HG03460 (cell line): ENCODE results near the gene HINFP.
"Not testable (repeated sequence)": the region's sequence is repeated elsewhere in the genome, so short reads cannot be mapped to it uniquely, and the experiment has no call there.

Experiments
- ATAC-seq: cut with Tn5 transposase; IDR thresholded peaks from one replicate; pipeline ENCODE4 v1.9.1; 2021; ENCODE audit not compliant: unreplicated experiment

Gene HINFP

DNA sequence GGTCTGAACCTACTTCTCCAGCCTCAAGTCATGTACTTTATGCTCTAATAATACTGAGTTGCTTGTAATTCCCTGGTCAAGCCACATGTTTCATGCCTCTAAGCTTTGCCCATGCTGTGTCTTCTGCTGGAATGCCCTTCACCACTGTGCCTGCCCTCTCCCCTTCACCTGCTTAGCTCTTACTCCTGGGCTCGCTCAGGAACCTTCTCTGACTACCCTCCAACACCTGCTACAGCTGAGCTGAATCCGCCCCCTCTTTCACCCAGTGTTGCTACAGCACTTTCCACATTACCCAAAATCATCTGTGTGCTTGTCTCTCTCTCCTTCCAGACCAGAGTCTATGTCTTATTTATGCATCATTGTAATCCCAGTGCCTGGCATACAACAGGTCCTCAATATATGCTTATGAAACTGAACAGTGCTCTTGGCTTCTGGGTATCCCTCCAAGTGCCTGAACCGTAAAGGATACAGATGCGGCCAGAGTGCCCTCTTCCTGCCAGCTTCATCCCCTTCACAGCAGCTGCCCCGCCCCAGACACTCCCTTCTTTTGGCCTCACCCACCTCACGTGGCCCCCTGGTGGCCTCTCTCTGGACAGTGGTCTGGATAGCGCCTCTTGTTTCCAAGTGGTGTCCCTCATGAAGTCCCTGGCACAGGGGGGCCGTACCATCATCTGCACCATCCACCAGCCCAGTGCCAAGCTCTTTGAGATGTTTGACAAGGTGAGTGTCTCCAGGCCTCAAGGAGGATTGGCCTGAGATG is 34.5 kb downstream of the HINFP start:
- ATAC-seq, result no peak

DNA sequence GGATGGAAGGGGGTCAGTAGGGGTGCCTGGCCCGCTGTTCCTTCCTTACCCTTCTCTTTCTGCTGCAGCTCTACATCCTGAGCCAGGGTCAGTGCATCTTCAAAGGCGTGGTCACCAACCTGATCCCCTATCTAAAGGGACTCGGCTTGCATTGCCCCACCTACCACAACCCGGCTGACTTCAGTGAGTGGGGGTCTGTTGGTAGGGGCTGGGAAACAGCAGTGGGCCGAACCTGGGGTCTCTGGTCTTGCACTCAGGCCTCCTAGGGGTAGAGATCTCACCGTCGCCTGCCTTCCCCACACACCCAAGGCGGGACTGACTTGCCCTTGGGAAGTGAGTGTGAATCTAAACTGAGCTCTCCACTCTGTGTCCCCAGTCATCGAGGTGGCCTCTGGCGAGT is 35.1 kb downstream of the HINFP start:
- ATAC-seq, result no peak

DNA sequence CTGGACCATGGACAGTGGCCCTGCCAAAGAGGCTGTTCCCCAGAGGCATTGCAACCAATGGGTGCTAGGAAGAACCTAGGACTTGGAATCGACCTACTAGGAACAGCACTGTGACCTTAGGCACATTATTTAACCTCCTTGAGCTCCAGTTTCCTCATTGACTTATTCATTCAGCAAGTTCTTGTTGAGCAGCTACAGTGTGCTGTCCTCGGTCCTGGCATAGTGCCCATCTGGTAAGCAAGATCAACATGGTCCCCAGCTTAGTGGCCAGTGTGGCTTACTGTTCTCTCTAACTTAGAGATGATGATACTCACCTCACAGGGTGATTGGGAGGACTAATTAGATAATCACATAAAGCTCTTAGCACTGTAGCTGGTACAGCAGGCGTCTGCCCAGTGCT is 35.7 kb downstream of the HINFP start:
- ATAC-seq, result no peak

DNA sequence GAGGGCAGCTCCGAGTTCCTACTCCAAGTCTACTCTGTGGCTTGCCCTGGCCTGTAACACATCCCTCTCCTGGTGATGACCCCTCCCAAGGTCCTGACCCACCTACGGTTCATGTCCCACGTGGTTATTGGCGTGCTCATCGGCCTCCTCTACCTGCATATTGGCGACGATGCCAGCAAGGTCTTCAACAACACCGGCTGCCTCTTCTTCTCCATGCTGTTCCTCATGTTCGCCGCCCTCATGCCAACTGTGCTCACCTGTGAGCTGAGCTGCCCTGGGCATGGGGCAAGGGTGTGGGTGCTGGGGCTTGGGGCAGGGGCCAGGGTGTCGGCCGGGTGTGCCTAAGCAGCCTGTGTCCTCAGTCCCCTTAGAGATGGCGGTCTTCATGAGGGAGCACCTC is 37.1 kb downstream of the HINFP start:
- no peak for ATAC-seq

DNA sequence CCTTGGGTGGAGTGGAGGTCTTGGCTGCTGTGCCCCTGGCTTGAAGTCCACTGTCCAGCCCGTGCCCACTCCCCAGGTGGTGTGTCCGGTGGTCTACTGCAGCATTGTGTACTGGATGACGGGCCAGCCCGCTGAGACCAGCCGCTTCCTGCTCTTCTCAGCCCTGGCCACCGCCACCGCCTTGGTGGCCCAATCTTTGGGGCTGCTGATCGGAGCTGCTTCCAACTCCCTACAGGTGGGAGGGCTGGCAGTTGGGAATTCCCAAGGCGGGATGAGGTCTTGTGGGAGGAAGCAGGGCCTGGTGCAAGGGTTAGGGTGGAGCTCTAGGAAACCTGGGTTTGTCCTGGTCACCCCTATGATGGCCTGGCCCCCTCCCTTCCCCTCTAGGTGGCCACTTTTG is 38.8 kb downstream of the HINFP start:
- no peak for ATAC-seq

DNA sequence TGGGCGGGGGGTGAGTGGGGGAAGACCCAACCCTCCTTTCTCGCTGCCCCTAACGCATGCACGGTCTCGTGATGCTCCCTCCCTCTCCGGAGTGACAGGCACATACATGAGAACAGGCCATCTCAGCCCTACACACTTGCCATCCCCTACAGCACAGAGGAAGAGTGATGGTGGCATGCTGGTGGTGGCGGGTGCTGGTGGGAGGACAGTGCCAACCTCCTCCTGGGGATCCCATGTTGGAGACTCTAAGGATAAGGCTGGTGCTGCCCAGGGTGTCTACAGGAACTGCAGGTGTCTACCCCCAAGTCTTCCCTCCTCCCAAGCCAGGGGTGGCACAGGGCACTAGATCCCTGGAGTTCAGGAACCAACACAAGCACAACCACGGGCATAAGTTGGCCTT is 40.5 kb downstream of the HINFP start:
- no peak for ATAC-seq

DNA sequence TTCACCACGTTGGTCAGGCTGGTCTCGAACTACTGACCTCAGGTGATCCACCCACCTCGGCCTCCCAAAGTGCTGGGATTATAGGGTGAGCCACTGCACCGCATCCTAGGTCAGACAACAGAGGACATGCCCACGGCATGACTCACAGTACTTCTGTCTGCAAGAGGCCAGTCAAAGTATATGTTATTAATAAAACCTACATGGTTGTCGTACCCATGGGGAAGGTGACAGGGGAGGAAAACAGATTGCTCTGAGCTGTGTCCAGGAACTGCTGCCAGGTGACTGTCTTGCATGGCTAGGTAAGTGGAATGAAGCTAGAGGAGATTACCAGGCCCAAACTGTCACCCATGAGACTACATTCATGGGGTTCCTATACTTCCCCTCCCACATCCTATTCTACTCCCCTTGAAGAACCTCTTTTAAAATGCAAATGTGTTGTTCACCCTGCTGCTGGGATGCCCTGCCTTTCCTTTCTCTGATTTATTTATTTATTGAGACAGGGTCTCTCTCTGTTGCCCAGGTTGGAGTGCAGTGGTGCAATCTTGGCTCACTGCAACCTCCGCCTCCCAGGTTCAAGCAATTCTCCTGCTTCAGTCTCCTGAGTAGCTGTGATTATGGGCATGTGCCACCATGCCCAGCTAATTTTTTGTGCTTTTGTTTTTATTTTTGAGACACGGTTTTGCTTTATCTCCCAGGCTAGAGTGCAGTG is 45.1 kb downstream of the HINFP start:
- no peak for ATAC-seq

DNA sequence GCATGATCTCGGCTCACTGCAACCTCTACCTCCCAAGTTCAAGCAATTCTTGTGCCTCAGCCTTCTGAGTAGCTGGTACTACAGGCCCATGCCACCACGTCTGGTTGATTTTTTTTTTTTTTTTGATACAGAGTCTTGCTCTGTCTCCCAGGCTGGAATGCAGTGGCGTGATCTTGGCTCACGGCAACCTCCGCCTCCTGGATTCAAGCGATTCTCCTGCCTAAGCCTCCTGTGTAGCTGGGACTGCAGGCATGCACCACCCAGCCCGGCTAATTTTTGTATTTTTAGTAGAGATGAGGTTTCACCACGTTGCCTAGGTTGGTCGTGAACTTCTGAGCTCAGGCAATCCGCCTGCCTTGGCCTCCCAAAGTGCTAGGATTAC is 45.7 kb downstream of the HINFP start:
- ATAC-seq, result not testable (repeated sequence)

DNA sequence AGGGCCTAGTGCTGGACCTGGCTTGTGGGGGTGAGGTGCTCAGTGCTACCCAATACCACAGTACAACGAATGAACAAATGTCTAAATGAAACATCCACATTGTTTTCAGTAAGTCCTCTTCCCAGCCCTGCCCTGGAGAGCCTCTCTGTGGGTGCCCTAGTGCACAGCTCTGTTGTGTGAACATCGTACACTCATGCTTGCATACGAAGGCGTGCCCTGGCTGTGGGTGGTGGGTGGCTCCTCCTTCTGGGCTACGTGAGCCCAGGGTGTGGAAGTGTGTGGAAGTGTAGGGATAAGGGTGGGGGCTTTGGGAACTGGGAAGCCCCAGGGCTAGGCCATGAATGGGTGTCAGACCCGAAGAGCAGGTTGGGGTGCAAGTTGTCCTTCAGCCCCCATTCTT is 46.6 kb downstream of the HINFP start:
- ATAC-seq, result no peak

DNA sequence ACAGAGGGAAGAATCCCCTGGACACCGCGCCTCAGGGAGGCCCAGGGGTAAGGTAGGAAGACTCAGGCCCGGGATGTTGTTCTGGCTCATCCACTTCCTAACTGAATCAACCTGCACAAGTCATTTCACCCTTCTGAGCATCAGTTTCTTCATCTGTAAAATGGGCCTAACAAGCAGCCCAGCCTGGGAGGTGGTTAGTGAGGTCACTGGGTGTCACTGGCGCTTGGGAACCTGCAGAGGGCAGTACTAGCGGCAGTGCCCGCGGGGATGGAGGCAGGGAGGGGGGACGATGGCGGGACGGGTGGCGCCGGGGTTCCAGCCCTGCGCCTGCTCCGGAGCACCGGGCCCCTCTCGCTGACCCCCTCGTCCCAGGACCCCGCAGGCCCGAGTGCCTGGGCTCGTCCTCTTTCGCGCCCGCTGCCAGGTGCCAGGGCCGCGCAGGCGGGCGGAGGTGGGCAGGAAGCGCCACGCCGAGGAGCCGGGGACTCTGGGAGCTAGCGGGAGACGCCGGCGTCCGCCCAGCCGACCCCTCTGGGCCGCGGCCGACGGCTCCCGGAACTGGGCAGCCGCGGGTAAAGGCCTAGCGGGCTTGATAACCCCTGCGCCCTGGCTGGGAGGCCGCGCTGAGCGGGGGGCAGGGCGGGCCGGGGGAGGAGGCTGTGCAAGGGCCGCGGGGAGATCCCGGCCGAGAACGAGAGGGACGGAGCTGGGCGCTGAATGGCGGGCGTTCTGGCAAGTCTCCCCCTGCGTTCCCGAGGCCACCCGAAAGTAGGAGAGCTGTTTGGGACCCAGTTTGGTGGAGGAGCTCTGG is 47.3 kb downstream of the HINFP start, which contains the start of gene NLRX1:
NLRX1 (plus strand) TSS at position 255 of the 811 bp plus-strand sequence. CDS start 2,679 bp downstream, outside the sequence.
- ATAC-seq, result peak; percentile 91

DNA sequence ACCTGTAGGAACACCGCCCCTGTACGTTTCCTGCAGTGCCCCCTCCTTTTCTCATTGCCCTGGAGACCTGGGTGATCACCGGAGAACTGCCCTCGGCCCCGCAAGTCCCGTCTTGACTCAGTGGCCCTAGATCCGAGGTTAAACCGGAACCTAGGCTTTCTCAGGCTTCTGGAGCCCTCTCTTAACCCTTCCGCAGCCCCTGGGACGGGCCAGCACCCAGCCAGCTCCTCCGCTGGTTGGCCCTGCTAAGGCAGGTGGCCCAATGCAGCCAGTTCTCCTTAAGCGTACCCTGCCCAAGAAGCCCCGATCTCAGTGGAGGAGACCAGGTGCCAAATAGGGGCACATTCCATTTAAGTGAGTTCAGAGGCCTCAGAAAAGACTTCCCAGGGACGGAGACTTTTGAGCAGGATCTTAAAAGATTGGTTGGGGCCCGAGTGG is 47.9 kb downstream of the HINFP start:
- peak; percentile 19 for ATAC-seq

DNA sequence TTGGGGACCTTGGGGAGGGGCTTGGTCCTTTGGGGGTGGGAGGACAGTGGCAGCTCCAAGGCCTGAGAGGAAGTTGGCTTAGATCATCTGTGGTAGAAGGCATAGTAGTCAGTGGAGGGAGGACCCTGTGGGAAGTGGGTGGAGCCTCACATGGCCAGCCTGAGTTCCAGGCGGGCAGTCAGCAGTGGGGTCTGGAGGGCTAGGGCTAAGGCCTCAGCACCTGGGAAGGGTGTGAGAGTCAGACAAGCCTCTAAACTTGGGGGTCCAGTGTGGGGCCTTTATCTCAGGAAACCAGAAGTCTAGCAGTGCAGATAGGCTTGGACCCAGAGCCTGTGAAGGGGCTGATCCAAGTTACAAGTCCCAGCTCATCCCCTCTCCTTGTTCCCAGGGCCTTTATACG is 51.1 kb downstream of the HINFP start:
- ATAC-seq, result no peak

DNA sequence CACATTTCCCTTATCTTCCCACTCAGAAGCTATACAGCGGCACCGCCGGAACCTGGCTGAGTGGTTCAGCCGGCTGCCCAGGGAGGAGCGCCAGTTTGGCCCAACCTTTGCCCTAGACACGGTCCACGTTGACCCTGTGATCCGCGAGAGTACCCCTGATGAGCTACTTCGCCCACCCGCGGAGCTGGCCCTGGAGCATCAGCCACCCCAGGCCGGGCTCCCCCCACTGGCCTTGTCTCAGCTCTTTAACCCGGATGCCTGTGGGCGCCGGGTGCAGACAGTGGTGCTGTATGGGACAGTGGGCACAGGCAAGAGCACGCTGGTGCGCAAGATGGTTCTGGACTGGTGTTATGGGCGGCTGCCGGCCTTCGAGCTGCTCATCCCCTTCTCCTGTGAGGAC is 52.1 kb downstream of the HINFP start:
- ATAC-seq, result no peak

DNA sequence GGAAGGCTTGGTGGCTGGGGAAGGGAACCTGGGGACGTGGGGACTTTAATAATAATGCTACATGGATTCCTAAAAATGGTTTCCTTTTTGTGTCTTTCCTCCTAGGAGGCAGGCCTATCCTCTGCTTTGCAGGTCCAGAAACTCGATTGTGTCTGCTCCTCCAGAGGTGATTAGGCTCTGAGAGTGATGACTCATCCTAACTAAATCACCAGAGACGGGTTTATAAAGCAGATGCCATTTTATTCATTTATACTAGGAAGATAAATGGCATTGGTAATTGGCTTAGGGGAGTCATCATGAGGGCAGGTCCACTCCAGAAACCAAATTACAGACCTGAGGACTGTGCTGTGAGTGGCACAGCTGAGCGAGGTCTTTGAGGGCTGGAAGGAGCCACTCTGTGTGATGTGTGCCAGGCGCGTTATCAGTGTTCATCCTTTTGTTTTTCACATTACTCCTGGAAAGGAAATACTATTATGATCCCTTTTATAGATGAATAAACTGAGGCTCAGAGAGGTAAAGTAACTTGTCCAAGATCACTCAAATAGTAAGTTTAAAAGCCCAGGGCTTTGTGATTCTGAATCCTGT is 54.2 kb downstream of the HINFP start:
- ATAC-seq, result no peak

DNA sequence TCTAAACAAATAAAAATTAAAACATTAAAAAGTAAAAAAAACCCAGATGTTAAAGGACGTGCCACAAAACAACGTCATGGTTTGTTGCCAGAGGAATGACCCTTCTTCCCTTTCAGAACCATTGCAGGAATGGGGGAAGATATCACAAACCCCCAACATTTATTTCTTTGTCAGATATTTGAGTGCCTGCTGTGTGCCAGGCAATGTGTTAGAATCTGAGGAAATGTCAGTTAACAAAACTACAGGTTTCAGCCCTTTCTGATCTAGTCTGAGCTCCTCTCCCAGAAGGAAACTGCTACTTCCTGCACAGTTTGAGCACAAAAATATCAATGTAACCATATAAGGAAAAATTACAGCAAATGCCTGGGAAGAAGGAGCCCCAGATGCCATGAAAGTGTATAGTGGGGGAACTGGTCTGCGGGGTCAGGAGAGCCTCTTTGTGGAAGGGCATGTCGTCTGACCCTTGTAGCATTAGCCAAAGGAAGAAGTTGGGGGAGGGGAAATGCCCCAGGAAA is 56.8 kb downstream of the HINFP start:
- no peak for ATAC-seq

DNA sequence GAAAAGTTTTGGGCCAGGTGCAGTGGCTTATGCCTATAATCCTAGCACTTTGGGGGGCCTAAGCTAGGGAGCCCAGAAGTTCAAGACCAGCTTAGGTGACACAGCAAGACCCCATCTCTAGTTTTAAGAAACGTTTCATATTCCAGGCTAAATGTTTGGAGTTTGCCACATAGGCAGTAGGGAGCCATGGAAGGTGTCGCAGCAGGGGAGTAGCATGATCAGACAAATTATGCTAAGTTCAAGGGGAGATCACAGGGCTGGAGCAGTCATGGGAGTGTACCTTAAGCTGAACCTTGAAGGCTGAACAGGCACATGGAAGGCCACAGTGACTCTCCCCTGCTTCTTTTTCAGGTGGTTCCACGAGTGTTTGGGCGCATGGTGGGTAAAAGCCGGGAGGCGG is 58.0 kb downstream of the HINFP start:
- ATAC-seq, result no peak

DNA sequence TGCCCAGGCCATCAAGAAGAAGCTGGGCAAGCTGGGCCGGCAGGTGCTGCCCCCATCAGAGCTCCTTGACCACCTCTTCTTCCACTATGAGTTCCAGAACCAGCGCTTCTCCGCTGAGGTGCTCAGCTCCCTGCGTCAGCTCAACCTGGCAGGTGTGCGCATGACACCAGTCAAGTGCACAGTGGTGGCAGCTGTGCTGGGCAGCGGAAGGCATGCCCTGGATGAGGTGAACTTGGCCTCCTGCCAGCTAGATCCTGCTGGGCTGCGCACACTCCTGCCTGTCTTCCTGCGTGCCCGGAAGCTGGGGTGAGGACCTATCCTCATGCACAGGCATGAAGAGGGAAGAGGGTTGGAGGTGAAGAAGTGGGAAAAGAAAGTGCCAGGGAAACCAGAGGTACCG is 58.6 kb downstream of the HINFP start:
- ATAC-seq, result no peak

DNA sequence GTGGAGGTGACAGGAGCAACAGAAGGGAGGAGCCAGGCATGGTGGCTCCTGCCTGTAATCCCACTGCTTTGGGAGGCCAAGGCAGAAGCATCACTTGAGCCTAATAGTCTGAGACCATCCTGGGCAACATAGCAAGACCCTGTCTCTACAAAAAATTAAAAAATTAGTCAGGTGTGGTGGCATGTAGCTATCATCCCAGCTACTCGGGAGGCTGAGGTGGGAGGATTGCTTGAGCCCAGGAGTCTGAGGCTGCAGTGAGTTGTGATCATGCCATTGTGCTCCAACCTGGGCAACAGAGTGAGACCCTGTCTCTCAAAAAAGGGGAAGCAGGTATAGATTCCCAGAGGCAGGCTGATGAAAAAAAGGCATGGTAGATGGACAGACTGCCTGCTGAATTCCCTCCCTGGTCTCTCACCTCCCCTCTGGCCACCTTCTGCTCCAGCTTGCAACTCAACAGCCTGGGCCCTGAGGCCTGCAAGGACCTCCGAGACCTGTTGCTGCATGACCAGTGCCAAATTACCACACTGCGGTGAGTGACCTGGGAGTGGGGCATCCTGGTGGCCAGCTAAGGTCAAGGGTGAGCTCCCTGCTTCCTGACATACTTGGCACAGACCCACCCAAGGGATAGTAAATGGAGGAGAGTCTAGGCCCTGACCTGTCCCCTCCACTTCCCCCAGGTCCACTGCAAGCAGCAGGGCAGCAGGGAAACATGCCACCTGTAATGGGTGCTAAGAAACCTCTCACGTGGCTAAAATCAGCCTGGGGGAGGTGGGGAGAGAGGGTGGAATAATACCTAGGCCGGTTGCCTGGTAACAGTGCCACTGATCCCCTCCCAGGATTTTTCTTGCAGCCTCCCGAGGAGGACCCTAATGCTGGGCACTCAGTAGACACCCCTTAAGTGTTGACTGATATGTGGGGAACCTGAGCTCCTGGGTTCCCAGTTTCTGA is 59.6 kb downstream of the HINFP start:
- no peak for ATAC-seq

DNA sequence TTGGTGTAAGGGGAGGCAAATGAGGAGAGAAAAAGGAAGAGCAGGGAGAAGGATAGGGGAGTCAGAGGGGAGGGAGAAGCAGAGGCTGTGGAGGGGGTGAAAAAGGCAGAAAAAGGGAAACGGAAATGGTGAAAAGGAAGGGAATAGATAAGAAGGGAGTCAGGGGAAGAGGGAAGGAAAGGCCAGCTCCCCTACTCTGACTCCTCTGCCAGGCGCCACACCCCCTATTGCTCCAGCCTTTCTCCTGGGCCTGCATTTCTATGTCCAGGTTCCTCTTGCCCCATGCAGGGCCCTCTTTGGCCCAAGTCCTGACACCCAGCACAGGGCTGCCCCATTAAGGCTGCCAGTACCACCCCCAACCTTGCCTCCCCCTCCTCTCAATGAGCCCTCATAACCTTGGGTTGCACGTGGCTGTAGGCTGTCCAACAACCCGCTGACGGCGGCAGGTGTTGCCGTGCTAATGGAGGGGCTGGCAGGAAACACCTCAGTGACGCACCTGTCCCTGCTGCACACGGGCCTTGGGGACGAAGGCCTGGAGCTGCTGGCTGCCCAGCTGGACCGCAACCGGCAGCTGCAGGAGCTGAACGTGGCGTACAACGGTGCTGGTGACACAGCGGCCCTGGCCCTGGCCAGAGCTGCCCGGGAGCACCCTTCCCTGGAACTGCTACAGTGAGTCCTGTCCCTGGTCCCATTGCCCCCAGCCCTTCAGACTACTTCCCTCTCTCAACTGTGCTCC is 60.5 kb downstream of the HINFP start:
- ATAC-seq, result no peak
